Skeletal muscle cell (primary cell): Measurements from ENCODE around the gene CCDC186.

Experiments
- DNase-seq: peaks from one replicate; pipeline ENCODE4 v3.0.0-alpha.2; 2010; ENCODE audit warnings: low read depth
- H3K4me3 ChIP-seq: 2 replicates; pipeline ENCODE4 v1.5.1; 2011; ENCODE audit warnings: low read depth, mild to moderate bottlenecking, control low read depth, low read length, moderate library complexity

CCDC186 gene

GRCh38 chr10:114077815-114078219 lies 96.2 kb downstream of the CCDC186 start:
- no peak overlapping the region for H3K4me3 ChIP-seq
- DNase-seq = no peak

GRCh38 chr10:114077347-114077746 lies 96.7 kb downstream of the CCDC186 start:
- H3K4me3 ChIP-seq = no peak overlapping the region
- DNase-seq = no peak

- no peak for DNase-seq
- no peak overlapping the region for H3K4me3 ChIP-seq
These were observed 98.9 kb downstream of the CCDC186 start for GRCh38 chr10:114075093-114075492.

GRCh38 chr10:114073395-114074186 lies 100.4 kb downstream of the CCDC186 start:
- H3K4me3 ChIP-seq = no peak overlapping the region
- DNase-seq = no peak

GRCh38 chr10:114071178-114071577 lies 102.8 kb downstream of the CCDC186 start:
- DNase-seq = no peak
- no peak overlapping the region for H3K4me3 ChIP-seq
